H1 (cell line): Measurements from ENCODE around the gene ATP11A. TPM values are rescaled to one million over a fixed set of nuclear protein-coding genes. Genes with fewer than 3 reads are reported as not detected.

ENCODE experiments used
- CTCF ChIA-PET: fragments of 300-600 bp; sonication (Branson Sonifier 250); formaldehyde crosslinking; loops from one replicate; lab custom pipeline; 2021; ENCODE audit not compliant: partially characterized antibody; lab: Charles Lee
- POLR2A ChIA-PET: fragments of 300-600 bp; sonication (Branson Sonifier 250); formaldehyde crosslinking; loops from one replicate; lab custom pipeline; 2021; ENCODE audit warnings: inconsistent platforms; ENCODE audit not compliant: partially characterized antibody; lab: Charles Lee
- DNase-seq, 2 experiments: peaks; one replicate each; pipeline versions ENCODE4 v3.0.0 to v3.0.0-alpha.2; 2010 to 2022; ENCODE audit warnings: low spot score in 2 of 2, low read depth in 1 of 2, mixed read lengths in 1 of 2
- FAIRE-seq: peaks from 2 replicates; lab custom pipeline; 2011; peaks lifted over from hg19 to GRCh38; lab: Jason Lieb, UNC
- H2AFZ ChIP-seq: 2 replicates; pipeline ENCODE4 v1.8.1; 2012; ENCODE audit warnings: low read length, inconsistent platforms
- H2AK5ac ChIP-seq: 2 replicates; pipeline ENCODE4 v1.6.1; 2013; ENCODE audit warnings: low read depth, low read length
- H2BK120ac ChIP-seq: replicated peaks from 2 replicates; pipeline ENCODE3; 2013; ENCODE audit warnings: low read depth, low read length, inconsistent platforms
- H2BK12ac ChIP-seq: 2 replicates; pipeline ENCODE4 v1.6.1; 2013; ENCODE audit warnings: low read depth, low read length
- H2BK15ac ChIP-seq: 2 replicates; pipeline ENCODE4 v1.6.1; 2013; ENCODE audit warnings: low read length
- H2BK20ac ChIP-seq: 2 replicates; pipeline ENCODE4 v1.6.1; 2013; ENCODE audit warnings: low read length
- H2BK5ac ChIP-seq: 2 replicates; pipeline ENCODE4 v1.6.1; 2013; ENCODE audit warnings: low read depth, low read length
- H3K14ac ChIP-seq: 2 replicates; pipeline ENCODE4 v1.6.1; 2013; ENCODE audit warnings: inconsistent platforms; ENCODE audit not compliant: insufficient read length
- H3K18ac ChIP-seq: 2 replicates; pipeline ENCODE4 v1.6.1; 2013; ENCODE audit warnings: low read length; ENCODE audit errors: extremely low read depth
- H3K23ac ChIP-seq: 2 replicates; pipeline ENCODE4 v1.6.1; 2013; ENCODE audit warnings: inconsistent platforms; ENCODE audit not compliant: insufficient read length
- H3K23me2 ChIP-seq: 2 replicates; pipeline ENCODE4 v1.6.1; 2013; ENCODE audit warnings: low read depth, low read length
- H3K27ac ChIP-seq: 2 replicates; pipeline ENCODE4 v1.6.1; 2011; ENCODE audit warnings: low read depth, low read length, inconsistent platforms
- H3K27me3 ChIP-seq, 4 experiments: replicated peaks in 1 of 4; 1 replicate in 1 of 4; 2 replicates in 3 of 4; pipeline versions ENCODE4 v1.6.1 to v1.8.1; 2011 to 2013; ENCODE audit warnings: low read length in 3 of 4, mild to moderate bottlenecking in 3 of 4, inconsistent platforms in 2 of 4, mixed read lengths in 2 of 4, moderate library complexity in 1 of 4; ENCODE audit not compliant: control insufficient read depth in 3 of 4, insufficient read depth in 3 of 4; ENCODE audit errors: extremely low read depth in 1 of 4
- H3K36me3 ChIP-seq, 4 experiments: 2 replicates each; pipeline versions ENCODE4 v1.6.1 to v1.8.1; 2011 to 2013; ENCODE audit warnings: mild to moderate bottlenecking in 4 of 4, low read length in 3 of 4, moderate library complexity in 2 of 4, control low read depth in 1 of 4, inconsistent platforms in 1 of 4; ENCODE audit not compliant: insufficient read depth in 4 of 4, control insufficient read depth in 2 of 4
- H3K4ac ChIP-seq: replicated peaks from 2 replicates; pipeline ENCODE3; 2013; ENCODE audit warnings: low read length, low read depth, mixed read lengths, inconsistent platforms; ENCODE audit not compliant: insufficient read length
- H3K4me1 ChIP-seq, 4 experiments: replicated peaks in 1 of 4; 1 replicate in 1 of 4; 2 replicates in 3 of 4; pipeline versions ENCODE4 v1.6.1 to v1.8.1; 2011 to 2013; ENCODE audit warnings: low read length in 3 of 4, inconsistent platforms in 2 of 4, mixed read lengths in 1 of 4; ENCODE audit not compliant: insufficient read depth in 4 of 4, control insufficient read depth in 3 of 4
- H3K4me2 ChIP-seq, 2 experiments: 2 replicates each; pipeline versions ENCODE4 v1.6.1 to v1.8.1; 2011 to 2013; ENCODE audit warnings: low read depth in 2 of 2, low read length in 2 of 2, control low read depth in 1 of 2, inconsistent platforms in 1 of 2, mild to moderate bottlenecking in 1 of 2; ENCODE audit not compliant: insufficient read depth in 1 of 2
- H3K4me3 ChIP-seq, 4 experiments: fragments of 200-600, 300-600 bp in 1 of 4; sonication (generic), shearing (Covaris generic), sonication (Bioruptor Twin) in 1 of 4; 2 replicates each; pipeline versions ENCODE4 v1.5.1 to v1.8.1; 2011 to 2016; ENCODE audit warnings: low read length in 4 of 4, low read depth in 3 of 4, control low read depth in 2 of 4, inconsistent platforms in 2 of 4, mild to moderate bottlenecking in 2 of 4, mixed read lengths in 1 of 4, moderate library complexity in 1 of 4; ENCODE audit not compliant: insufficient read depth in 2 of 4; ENCODE audit errors: extremely low read depth in 1 of 4
- H3K56ac ChIP-seq: replicated peaks from 2 replicates; pipeline ENCODE3; 2013; ENCODE audit warnings: low read depth, mild to moderate bottlenecking, mixed read lengths, low read length, inconsistent platforms; ENCODE audit not compliant: insufficient read length
- H3K79me1 ChIP-seq: 2 replicates; pipeline ENCODE4 v1.6.1; 2013; ENCODE audit warnings: low read depth, low read length, control low read depth
- H3K79me2 ChIP-seq, 2 experiments: 2 replicates each; pipeline versions ENCODE4 v1.6.1 to v1.8.1; 2012 to 2013; ENCODE audit warnings: low read length in 2 of 2, mild to moderate bottlenecking in 2 of 2, inconsistent platforms in 1 of 2; ENCODE audit not compliant: insufficient read depth in 2 of 2, control insufficient read depth in 1 of 2
- H3K9ac ChIP-seq, 4 experiments: replicated peaks in 1 of 4; 1 replicate in 1 of 4; 2 replicates in 3 of 4; pipeline versions ENCODE4 v1.6.1 to v1.8.1; 2011 to 2013; ENCODE audit warnings: low read depth in 3 of 4, low read length in 3 of 4, control low read depth in 2 of 4, mild to moderate bottlenecking in 2 of 4, moderate library complexity in 2 of 4, inconsistent platforms in 1 of 4; ENCODE audit errors: extremely low read depth in 1 of 4
- H3K9me3 ChIP-seq, 2 experiments: 2 replicates each; pipeline versions ENCODE4 v1.6.1 to v1.8.1; 2012 to 2013; ENCODE audit warnings: mild to moderate bottlenecking in 2 of 2, moderate library complexity in 2 of 2, control low read depth in 1 of 2, inconsistent platforms in 1 of 2, low read depth in 1 of 2, low read length in 1 of 2, mixed read lengths in 1 of 2; ENCODE audit not compliant: insufficient read depth in 2 of 2
- H4K20me1 ChIP-seq, 2 experiments: replicated peaks in 1 of 2; 2 replicates each; pipeline versions ENCODE3 to v1.8.1; 2011 to 2013; ENCODE audit warnings: inconsistent platforms in 2 of 2, low read length in 2 of 2, mild to moderate bottlenecking in 1 of 2; ENCODE audit not compliant: insufficient read depth in 2 of 2, control insufficient read depth in 1 of 2
- H4K5ac ChIP-seq: 2 replicates; pipeline ENCODE4 v1.6.1; 2013; ENCODE audit warnings: low read length, low read depth, mixed read lengths, inconsistent platforms; ENCODE audit not compliant: insufficient read length
- H4K8ac ChIP-seq: 2 replicates; pipeline ENCODE4 v1.8.0; 2013; ENCODE audit warnings: mild to moderate bottlenecking, moderate library complexity, low read length, inconsistent platforms; ENCODE audit not compliant: insufficient read depth; ENCODE audit errors: extremely low read depth
- H4K91ac ChIP-seq: replicated peaks from 2 replicates; pipeline ENCODE3; 2013; ENCODE audit warnings: low read length, mixed read lengths, inconsistent platforms; ENCODE audit not compliant: insufficient read length
- BCL11A ChIP-seq, 2 experiments: IDR thresholded peaks; one replicate each; pipeline ENCODE4 v1.6.1; 2011; ENCODE audit warnings: low read depth in 2 of 2, low read length in 2 of 2, mild to moderate bottlenecking in 2 of 2
- CBX8 ChIP-seq: fragments of 300-800, 300-1000 bp; sonication (generic); IDR thresholded peaks from 2 replicates; pipeline ENCODE4 v1.7.1; 2016; ENCODE audit warnings: low read depth, low read length, borderline replicate concordance
- CHD2 ChIP-seq: IDR thresholded peaks from 2 replicates; pipeline ENCODE4 v1.6.1; 2012; ENCODE audit warnings: low read length, improper control_type of control experiment
- NANOG ChIP-seq: IDR thresholded peaks from 2 replicates; pipeline ENCODE4 v1.6.1; 2011; ENCODE audit warnings: low read length, low read depth, mild to moderate bottlenecking, inconsistent platforms; ENCODE audit not compliant: insufficient read depth, poor library complexity, severe bottlenecking
- SIRT6 ChIP-seq: IDR thresholded peaks from one replicate; pipeline ENCODE4 v1.7.1; 2012; ENCODE audit warnings: low read length, inconsistent platforms
- SP2 ChIP-seq: IDR thresholded peaks from 2 replicates; pipeline ENCODE4 v1.6.1; 2012; ENCODE audit warnings: mild to moderate bottlenecking, low read length, inconsistent platforms
- SP4 ChIP-seq: IDR thresholded peaks from 2 replicates; pipeline ENCODE4 v1.6.1; 2012; ENCODE audit warnings: low read length, inconsistent platforms
- TEAD4 ChIP-seq: IDR thresholded peaks from 2 replicates; pipeline ENCODE4 v1.6.1; 2012; ENCODE audit warnings: low read depth, low read length, inconsistent platforms, mixed read lengths
- WGBS, 2 experiments: shearing (Covaris generic) in 1 of 2; methylation state at CpG; one replicate each; pipeline versions ENCODE4 v1.1.6 to v1.1.7; 2013 to 2015; ENCODE audit warnings: low lambda C conversion rate in 2 of 2, mixed read lengths in 2 of 2, inconsistent platforms in 1 of 2, low coverage in 1 of 2, missing lambda C conversion rate in 1 of 2; ENCODE audit not compliant: insufficient replicate concordance in 2 of 2, insufficient coverage in 1 of 2, insufficient read length in 1 of 2; ENCODE audit errors: extremely low coverage in 1 of 2, missing lambda C conversion rate in 1 of 2; 5-methylcytosine and 5-hydroxymethylcytosine counted together
- polyA plus RNA-seq, 7 experiments: library from polyadenylated mRNA; depleted of rRNA in 3 of 7; stranded (reverse) in 5 of 7; unstranded in 2 of 7; fragments of >200 nt in 5 of 7; fragments of 200-250 nt in 2 of 7; gene quantifications; 1 replicate in 5 of 7; 2 replicates in 1 of 7; 4 replicates in 1 of 7; pipeline versions ENCODE4 v1.2.1 to v1.2.3, GENCODE V29; 2011 to 2013; ENCODE audit warnings: missing spikeins in 2 of 7, mixed read lengths in 2 of 7
- total RNA-seq: library from RNA; stranded (reverse); fragmentation: NEBNext Ultra II Directional; extraction: Animal tissue kit (Norgen Biotek cat#: 25700); gene quantifications from 2 replicates; pipeline ENCODE4 v1.2.1, GENCODE V29; 2021
- TF ChIP-seq, protein P1 (sequence below): IDR thresholded peaks from 2 replicates; pipeline ENCODE4 v1.6.1; 2012; ENCODE audit warnings: inconsistent platforms

Gene ATP11A
- total and polyA plus RNA-seq, 2 of the 8 experiments (the other 6 are each of a cell fraction or from before 2014, with no cell fraction given) = 28.8 to 72.9 TPM

DNA sequence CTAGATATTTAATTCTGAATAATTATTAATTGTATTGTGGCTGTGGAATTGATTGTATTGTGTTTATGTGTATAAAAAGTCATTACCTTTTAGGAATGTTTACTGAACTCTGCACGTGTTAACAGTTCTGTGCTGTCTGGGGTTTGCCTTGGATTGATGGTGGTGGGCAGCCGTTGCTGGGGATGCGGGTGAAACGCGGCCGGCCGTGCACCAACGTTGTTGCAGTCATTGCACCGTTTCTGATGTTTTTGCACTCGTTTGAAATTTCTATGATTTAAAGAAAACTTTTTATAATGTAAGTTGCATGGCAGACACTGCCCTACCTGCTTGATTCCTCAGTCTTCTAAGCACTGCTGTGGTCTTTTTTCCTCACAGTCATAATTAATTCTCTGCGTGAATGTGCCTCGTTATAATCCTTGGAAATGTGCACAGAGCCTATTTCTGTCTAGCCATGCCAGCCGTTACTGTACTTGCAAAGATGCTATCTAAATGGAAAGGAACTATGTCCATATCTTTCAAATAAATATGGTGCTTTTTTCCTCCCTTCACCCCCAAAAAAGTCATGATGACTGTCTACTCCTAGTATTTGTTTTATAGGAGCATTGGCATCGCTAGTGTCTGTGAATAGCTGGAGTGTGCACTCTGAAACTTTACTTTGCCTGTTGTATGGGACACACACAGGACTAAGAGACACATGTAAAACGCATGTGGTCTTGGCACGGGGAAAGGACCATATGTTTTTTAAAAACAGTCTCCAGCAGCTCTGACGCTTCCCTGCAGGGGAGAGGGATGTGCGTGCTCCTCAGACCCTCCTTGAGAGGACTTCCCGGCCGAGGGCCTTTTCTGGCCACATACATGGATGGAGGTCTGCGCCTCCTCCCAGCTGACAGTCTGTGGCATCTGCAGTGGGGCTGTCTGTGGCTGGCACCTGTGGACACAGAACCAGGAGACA, 238.5 kb downstream of the ATP11A start:
- Histone ChIP-seq H3K27ac (no peak overlapping the region), H4K20me1 (peaks cover 2 to 4% of the 10 kb centered on the region in 2 experiments), H3K18ac (no peak overlapping the region), H2AFZ (no peak overlapping the region), H3K79me1 (no peaks in the 10 kb centered on the region; the same call in 1 of the 2 replicates), H3K27me3 (no peaks in the 10 kb centered on the region), H4K8ac (no peak overlapping the region), H4K91ac (no peak overlapping the region), H2BK5ac (no peak overlapping the region; the same call in 1 of the 2 replicates), H3K56ac (no peak overlapping the region), H2BK20ac (no peak overlapping the region), H2BK12ac (no peak overlapping the region), H3K79me2 (no peaks in the 10 kb centered on the region), H3K4me1 (peaks cover 0 to 9% (median 6%) of the 10 kb centered on the region in 4 experiments; a peak in 4 of 7 replicates), H3K14ac (no peak overlapping the region), H2AK5ac (no peak overlapping the region), H3K36me3 (no peaks in the 10 kb centered on the region), H3K4me2 (no peak overlapping the region), H3K9ac (no peak overlapping the region), H3K4ac (no peak overlapping the region), H3K23ac (no peak overlapping the region), H3K4me3 (no peak overlapping the region), H4K5ac (no peak overlapping the region), H3K9me3 (peaks cover 4 to 10% of the 10 kb centered on the region in 2 experiments), H2BK15ac (no peak overlapping the region), H2BK120ac (no peak overlapping the region), H3K23me2 (no peaks in the 10 kb centered on the region)
- ChIA-PET POLR2A (interaction anchor here (1.9 kb wide), 1 partner anchor 9 kb away, joined by 6 read pairs; no protein-coding TSS in a partner anchor), CTCF (interaction anchor here (0.5 to 2.2 kb wide), 4 partner anchors 15 to 523 kb away, joined by 3 to 5 read pairs (median 3); no protein-coding TSS in a partner anchor)
- WGBS, 2 experiments = 88% methylated on average over 21 of the region's 21 CpGs; no CpG with 5 or more reads in 1 of the 2 experiments
- FAIRE-seq = no peak
- no peak for DNase-seq
- TF ChIP-seq CHD2 (no peak), SP4 (no peak), SP2 (no peak), NANOG (no peak), BCL11A (IDR thresholded peaks at IDR 0.05; ENCODE audit: low read depth in 2 of 2, low read length in 2 of 2) (no peak), TEAD4 (no peak), SIRT6 (no peak), CBX8 (no peak)
- TF ChIP-seq, protein P1, sequence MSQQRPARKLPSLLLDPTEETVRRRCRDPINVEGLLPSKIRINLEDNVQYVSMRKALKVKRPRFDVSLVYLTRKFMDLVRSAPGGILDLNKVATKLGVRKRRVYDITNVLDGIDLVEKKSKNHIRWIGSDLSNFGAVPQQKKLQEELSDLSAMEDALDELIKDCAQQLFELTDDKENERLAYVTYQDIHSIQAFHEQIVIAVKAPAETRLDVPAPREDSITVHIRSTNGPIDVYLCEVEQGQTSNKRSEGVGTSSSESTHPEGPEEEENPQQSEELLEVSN = no peak
